A549 (cell line): ENCODE measurements around the gene KCNH6.

Experiments
- KDM5A ChIP-seq: fragments of 200-600 bp; sonication (generic); IDR thresholded peaks from 2 replicates; pipeline ENCODE4 v1.6.1; 2016; ENCODE audit warnings: antibody characterized with exemption, mild to moderate bottlenecking
- PBX3 ChIP-seq: IDR thresholded peaks from 2 replicates; pipeline ENCODE4 v1.6.1; 2012
- RFX5 ChIP-seq: fragments of 450-650 bp; IDR thresholded peaks from 2 replicates; pipeline ENCODE4 v1.7.1; 2014; ENCODE audit warnings: antibody characterized with exemption, mild to moderate bottlenecking, moderate library complexity
- TF ChIP-seq, protein P1 (sequence below): IDR thresholded peaks from 2 replicates; pipeline ENCODE4 v1.6.1; 2012

- TF ChIP-seq, protein P1, sequence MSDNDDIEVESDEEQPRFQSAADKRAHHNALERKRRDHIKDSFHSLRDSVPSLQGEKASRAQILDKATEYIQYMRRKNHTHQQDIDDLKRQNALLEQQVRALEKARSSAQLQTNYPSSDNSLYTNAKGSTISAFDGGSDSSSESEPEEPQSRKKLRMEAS: no peak
- TF ChIP-seq RFX5 (no peak), PBX3 (no peak), KDM5A (no peak)
These were observed 36.2 kb upstream of the KCNH6 start for GRCh38 chr17:63487014-63487339.
